G401 (cell line): ENCODE results near the gene XYLT1. TPM values are rescaled to one million over a fixed set of nuclear protein-coding genes. Genes with fewer than 3 reads are reported as not detected.
"Not testable (repeated sequence)": the region's sequence is repeated elsewhere in the genome, so short reads cannot be mapped to it uniquely, and the experiment has no call there.

ENCODE experiments used
- DNase-seq: peaks from one replicate; pipeline ENCODE4 v3.0.0-alpha.2; 2015; ENCODE audit warnings: low spot score
- in situ Hi-C: cut with HindIII; loops from 2 replicates; pipeline ENCODE4 v1.10.0; 2016; ENCODE audit warnings: low sequenced_read_pairs, mixed read lengths
- total RNA-seq: library from RNA; depleted of rRNA; stranded (reverse); fragments of >200 nt; shearing (Covaris generic); gene quantifications from 2 replicates; pipeline ENCODE4 v1.2.3, GENCODE V29; 2014

The XYLT1 gene
- total RNA-seq, 1 experiment from 2014 or later: not detected

DNA sequence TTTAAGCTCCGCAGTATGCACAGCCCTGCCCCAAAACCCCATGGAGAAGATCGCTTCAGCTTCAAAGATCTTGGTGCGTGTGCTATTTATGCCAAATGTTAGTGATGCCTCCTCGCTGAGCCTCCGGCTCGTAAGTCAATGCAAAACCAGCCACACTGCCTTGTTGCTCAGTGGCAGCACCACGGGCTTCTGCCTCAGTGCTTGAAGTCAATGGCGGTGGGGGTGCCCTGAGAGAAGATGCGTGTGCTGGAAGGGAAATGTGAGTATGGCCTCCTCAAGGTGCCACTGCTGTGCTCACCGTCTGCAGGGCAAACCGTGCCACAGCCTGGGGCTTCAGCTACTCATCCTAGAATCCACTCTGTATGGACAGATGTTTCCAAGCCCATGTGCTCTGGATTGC is 121.9 kb downstream of the XYLT1 start:
- DNase-seq: no peak
- in situ Hi-C loops: no loop called here

DNA sequence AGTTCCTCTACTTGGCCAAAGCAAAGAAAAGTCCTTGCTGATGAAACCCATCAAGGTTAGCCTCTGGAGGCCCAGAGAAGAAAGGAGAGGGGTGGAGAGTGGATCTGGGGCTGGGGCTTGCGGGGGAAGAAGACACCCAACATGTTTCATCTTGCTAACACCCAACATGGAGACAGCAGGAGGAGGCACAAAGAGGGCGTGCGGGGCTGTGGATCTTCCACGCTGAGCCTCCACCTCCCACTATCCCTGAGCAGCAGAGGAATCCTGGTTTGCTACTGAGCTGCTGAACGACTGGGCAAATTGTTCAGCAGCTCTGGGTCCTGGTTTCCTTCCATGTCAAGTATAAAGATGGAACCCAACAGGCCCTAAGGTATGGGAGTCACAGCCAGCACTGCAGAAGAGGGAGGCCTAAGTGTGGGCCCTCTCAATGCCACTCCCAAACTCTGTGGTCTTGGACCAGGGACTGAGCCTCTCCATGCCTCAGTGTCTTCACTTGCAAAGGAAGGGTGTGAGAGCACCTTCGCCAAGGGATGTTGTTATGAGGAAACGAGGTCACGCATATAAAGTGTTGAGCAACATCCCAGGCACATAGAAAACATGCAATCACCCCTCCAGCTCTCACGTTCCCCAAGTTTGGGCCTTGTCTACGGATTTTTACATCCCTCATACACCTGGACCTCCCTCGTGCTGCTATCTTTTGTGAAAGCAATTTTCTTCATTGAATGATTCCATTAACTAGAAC is 122.5 kb downstream of the XYLT1 start:
- no peak for DNase-seq

DNA sequence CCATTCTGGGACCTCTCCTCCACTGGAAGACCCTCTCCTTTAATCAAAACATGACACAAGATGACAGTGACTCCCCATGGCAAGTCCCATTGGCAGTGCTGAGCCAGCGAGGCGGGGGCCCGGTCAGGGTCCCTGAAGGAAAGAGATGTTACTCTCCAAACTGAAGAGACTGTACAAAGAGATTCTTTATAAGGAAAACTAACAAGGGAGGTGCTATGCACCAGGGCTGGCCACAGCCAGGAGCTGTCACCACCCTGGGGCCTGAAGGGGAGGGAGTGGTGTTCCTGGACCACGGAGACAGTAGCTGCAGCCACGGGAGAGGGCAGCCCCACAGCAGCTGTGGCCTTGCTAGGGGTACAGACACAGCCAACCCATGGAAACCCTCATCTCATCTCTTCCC is 123.1 kb downstream of the XYLT1 start:
- in situ Hi-C loops: no loop called here
- no peak for DNase-seq

More for the DNA sequence above, 122.5 kb downstream of the XYLT1 start:
- in situ Hi-C loops: no loop called here

DNA sequence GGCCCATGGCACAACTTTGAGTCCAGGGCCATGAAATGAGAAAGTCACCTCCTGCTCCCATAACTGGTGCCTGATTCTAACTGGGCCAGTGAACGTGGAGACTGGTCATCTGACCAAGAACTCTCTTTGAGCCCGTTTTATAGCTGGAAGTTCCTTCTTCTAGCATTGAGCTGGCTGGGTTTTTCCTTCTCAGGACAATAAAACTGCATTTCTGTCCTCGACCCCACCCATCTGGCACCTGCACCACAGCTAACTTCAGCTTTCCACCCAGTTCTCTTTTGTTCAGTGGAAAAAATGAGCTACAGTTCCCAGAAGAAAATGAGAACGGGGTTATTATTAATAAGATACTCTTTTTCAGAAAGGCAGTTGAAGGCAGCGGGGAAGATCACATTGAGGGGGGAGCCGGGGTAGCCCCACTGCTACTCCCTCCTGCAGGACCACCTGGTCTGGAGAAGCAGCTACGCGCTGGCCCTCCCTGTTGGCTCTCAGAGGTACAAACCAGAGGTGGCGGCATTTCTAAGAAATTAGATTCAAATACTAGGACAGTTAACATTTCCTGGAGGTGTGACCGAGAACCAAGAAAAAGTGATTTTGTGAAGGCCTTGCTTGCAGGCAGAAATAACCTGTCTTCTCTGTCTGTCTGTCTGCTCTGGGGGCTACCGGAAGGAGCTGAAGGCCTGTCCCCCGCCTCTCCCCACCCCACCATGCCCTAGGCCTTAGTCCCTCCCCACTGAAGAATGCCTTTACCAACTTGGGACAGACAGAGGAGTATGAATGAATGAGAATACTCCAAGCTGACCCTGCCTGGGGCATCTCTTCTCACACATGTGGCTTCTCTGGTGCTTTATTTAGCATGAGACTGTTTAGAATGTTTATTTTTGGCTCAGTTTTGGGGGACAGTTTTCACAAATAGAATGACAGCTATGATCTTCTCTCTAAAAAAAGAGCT is 123.9 kb downstream of the XYLT1 start:
- no peak for DNase-seq
- in situ Hi-C loops: no loop called here

DNA sequence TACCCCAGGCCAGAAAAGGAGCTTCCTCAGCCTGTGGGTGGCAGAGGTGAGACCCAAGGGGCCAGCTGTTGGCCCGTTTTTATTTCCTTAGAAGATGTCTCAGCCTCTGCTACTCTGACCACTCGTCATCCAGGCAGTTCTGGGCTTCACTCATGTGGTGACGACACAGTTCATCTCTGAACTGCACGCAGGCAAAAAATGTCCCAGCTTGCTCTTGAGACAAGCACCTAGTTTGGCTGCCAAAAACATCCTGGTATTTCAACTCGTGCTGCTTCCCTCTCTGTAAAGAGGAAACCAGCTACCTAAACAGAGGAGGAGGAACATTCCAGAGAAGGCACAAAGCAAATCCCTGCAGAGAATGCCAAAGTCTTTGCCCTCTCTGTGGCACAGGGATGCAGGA is 125.7 kb downstream of the XYLT1 start:
- no peak for DNase-seq
- in situ Hi-C loops: no loop called here

DNA sequence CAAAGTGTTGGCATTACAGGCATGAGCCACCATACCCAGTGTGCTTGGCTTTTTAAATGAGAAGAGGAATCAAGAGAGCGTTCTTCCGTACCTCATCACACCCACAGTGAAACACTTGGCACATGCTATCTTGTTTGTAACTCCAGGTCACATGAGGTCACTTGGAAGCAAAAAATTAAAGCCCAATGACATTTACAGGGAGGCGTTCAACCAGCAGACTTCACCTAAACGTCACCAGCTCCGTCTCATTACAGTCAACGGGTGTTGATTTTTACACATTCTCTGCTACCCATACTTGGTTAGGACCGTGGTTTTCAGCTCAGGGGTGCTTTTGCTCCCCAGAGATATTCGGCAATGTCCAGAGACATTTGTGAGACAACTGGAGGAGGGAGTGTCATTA is 127.0 kb downstream of the XYLT1 start:
- DNase-seq: no peak
- in situ Hi-C loops: no loop called here

DNA sequence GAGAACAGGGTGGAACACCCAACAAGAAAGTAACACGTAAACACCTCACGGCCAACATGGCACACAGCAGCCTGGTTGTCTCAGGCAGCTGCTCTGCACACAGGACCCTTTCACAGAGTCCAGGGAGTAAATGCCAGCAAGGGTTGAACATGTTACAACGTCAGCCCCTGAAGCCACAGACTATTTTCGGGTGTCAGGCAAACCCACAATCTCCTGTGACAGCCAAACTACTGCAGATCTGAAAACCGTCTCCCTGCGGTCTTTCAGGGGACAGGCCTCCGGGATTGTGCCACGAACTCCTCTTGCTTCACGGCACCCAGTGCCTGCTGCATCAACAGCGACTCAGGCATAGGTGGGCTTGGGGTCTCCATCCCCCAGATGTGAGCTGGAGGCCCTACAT is 127.7 kb downstream of the XYLT1 start:
- in situ Hi-C loops: no loop called here
- DNase-seq: no peak

DNA sequence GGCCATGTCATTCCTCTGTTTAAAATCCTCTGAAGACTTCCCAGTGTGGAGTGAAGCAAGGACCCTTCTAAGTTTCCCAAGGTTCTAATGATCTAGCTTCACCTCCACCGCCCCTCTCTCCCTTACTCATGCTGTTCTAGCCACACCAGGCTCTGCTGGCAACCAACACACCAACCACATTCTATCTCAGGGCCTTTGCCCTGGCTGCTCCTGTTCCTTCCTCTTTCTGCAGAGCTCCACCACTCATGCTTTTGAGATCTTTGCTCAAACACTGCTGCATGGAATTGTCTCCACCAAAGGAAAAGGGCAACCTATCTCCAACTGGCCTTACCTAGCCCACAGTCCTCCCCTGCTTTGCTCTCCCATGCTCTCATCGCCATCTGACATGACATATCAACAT is 128.7 kb downstream of the XYLT1 start:
- no peak for DNase-seq
- in situ Hi-C loops: no loop called here

DNA sequence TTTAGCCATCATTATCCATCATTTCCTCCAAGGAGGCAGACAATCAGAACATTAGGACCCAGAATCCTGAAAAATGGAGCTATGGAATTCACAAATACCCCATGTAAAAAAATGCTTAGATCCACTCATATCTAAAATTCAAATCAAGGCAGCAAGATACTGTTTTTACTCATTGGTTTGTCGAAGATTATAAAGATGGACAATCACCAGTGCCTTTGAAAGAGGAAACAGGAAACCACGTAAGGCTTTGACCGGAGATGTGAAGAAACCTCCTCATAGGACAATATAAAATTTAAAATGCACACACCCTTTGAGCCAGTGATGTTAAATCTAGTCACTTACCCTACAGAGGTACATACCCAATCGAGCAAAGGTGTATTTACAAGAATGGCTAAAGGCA is 130.0 kb downstream of the XYLT1 start:
- no peak for DNase-seq
- in situ Hi-C loops: no loop called here

DNA sequence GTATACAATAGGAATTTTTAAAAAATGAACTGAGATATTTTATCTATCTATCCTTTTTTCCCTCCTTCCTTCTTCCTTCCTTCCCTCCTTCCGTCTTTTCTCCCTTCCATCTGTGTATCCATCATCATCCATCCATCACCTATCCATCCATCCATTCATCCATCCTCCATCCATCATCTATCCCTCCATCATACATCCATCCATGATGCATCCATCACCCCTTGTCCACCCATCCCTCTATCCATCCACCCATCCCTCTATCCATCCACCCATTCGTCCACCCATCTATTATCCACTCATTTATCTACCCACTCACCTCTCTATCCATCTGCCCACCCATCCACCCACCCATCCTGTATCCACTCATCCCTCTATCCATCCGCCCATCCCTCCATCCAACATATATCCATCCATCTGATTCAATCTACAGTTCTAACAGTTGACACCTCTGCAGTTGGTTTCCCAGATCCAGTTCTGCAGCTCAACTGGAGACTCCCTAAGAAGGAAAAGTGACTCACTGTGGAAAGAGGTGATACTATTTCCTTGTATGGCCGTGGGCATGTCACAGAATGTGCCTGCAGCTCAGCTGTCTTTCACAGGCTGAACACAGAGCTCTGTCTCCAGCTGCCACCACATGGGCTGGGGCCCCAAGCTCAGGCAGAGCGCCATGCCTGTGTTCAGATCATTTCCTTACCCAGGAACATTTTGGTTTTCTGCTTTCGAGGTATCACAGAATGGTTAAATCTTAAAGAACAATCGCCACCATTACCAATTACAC is 130.8 kb downstream of the XYLT1 start:
- no peak for DNase-seq
- in situ Hi-C loops: no loop called here

DNA sequence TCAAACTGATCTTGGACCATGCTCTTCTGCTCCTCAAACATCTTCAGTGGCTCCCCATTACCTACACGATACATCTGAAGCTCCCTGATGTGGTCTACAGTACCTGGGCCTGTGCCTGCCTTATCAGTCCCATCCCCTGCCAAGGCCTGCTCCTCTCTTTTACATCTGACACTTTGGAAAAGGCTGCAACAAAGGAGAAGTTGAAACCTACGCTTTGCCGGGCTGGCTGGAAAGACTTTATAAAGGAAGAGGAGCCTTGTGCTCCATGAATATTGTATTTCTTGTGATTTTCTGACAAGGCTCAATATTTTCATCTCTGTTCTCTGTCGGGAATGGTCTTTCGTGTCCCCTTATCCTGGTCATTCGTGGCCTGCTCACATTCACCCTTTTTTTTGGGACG is 132.5 kb downstream of the XYLT1 start:
- DNase-seq: no peak
- in situ Hi-C loops: no loop called here

DNA sequence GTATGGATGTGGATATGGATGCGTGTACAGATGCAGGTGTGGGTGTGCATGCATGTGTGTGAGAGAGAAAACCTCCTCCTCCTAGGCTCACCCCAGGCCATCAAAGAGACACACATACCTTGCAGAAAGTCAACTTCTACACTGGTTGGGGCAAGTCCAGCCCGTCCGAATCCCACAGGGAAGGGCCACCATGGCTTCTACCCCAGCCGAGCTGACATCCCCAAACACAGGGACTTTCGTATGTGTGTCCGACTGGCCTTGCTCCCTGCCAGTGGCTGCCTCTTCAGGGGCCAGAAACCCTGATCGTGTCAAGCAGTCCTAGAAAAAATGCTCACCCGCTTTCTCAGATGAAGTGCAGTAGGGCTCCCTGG is 134.2 kb downstream of the XYLT1 start:
- no peak for DNase-seq
- in situ Hi-C loops: no loop called here

DNA sequence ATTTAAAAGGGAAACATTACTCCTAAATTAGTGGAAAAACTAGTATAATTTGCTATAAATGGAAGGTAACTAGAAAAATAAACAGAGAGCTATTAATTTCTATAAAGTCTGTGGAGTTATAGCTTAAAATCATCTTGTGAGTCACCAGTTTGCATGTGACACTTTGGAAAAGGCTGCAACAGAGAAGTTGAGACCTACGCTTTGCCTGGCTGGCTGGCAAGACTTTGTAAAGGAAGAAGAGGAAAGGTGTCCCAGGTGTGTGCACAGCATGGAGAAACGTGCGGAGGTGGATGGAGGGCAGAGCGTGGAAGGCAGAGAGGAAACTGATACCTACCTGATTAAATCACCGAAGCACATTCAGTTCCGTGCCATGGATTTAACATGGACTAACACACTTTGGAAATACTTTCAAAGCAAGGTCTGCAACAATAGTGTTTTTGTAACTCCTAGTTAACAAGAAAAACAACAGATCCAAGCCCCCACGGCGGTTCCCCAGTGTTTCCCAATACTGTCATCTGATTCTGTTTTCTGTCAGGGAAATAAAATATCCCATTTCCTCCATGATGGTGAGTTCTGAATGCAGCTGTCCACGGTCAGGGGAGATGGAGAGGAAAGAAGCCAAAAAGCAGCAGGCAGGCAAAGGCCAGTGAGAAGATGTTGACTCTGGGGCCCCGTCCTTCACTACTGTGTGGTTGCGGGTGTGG is 134.8 kb downstream of the XYLT1 start:
- in situ Hi-C loops: no loop called here
- DNase-seq: no peak

DNA sequence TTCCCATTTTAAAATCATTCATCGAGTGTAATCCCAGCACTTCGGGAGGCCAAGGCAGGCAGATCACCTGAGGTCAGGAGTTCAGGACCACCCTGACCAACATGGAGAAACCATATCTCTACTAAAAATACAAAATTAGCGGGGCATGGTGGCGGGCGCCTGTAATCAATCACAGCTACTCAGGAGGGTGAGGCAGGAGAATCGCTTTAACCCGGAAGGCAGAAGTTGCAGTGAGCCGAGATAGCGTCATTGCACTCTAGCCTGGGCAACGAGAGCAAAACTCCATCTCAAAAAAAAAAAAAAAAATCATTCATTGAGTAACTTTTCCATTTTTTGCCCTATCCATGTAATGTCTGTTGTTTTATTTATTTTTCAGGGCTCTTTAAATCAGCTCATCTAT is 135.4 kb downstream of the XYLT1 start:
- in situ Hi-C loops, DNase-seq: not testable (repeated sequence)

DNA sequence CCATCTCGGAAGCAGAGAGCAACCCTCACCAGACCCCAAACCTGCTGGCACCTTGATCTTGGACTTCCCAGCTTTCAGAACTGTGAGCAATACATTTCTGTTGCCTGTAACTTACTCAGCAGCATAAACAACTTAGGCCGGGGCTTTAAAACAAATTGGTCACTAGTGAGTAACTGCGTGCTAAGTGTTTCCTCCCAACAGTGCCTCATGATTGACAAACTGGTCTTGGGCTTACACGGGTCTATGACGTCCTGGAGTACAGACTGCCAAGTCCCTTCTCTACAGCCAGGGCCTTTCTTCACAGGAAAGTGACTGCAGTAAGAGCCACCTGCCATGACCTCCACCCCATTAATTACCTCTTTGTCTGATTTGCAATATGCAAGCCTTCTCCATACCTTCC is 136.7 kb downstream of the XYLT1 start:
- in situ Hi-C loops: no loop called here
- DNase-seq: no peak

DNA sequence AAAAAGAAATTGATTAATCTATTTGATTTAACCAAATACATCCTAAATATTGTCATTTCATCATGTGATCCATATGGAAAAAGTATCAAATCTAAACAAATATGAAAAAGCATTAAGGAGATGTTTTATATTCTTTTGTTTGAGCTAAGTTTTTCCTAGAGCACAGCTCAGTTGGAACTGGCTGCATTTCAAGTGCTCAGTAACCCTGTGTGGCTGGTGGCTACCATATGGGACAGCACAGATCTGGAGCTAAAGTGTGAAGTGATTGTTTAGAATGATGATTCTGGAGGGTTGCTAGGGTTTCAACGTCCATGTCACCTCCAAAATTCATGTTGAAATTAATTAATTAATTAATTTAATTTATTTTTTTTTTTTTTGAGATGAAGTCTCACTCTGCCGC is 137.5 kb downstream of the XYLT1 start:
- no peak for DNase-seq
- in situ Hi-C loops: no loop called here

DNA sequence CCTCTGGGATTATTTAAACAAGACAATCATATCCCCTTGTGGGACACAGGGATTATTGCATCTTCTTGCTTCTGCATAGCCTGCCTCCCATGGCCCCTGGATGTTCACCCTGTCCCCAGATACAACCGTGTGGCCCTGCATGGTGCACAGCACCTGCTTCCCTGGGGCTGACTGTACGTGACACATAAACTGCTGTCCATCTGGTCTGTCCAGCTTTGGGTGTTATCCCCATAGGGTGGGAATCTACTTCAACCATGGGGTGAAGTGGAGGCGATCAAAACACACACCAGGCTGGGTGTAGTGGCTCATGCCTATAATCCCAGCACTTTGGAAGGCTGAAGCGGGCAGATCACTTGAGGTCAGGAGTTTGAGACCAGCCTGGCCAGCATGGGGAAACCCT is 138.8 kb downstream of the XYLT1 start:
- DNase-seq: no peak
- in situ Hi-C loops: no loop called here

DNA sequence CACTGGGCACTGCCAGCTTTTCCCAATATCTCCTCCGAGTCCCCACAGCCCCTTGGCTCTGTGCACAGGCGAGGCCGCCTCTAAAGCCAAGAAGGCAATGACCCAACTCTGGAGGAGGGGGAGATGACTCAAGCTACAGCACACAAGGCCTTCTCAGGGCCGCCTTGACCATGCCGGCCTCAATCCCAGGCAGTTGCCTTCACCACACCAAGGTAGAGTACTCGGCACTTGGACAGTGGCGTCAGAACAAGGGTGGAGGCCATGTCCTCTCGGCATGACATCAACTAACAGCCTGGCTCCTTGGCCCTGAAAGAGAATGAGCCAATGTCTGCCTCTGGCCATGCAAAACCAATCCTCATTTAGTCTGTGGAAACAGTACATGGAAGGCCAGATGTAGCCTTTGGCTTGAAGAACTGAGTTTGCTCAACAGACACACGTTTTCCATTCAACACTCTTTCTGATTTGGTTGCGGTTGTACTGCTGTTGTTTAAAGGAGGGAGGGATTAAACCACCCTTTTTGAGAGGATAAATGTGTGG is 139.6 kb downstream of the XYLT1 start:
- in situ Hi-C loops: no loop called here
- DNase-seq: no peak

DNA sequence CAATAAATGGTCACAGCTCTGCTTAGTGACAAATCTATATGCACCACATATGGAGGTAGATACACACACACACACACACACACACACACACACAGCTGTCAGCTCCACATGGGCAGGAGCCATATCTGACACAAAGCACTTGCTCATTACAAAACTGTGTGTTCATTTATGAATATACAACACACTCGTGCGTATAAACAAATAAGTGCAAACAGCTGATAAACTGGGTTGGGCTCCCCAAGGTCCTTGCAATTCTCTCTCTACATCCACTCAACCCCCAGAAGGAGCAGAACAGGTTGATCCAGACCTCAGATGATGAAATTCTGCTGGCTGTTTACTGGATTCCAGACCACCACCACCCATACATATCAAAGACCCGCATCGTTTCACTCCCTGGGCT is 140.7 kb downstream of the XYLT1 start:
- in situ Hi-C loops: no loop called here
- no peak for DNase-seq
